Thoracic aorta (tissue), 2 donors: ENCODE measurements around the gene PTPRG. TPM values are rescaled to one million over a fixed set of nuclear protein-coding genes. Genes with fewer than 3 reads are reported as not detected.

Source experiments
- ATAC-seq: fragments of 150-250 bp; one replicate; pipeline ENCODE4 v1.8.0; 2017; ENCODE audit warnings: low read depth; ENCODE audit not compliant: insufficient number of reproducible peaks, low FRiP score
- DNase-seq: peaks from one replicate; pipeline ENCODE4 v3.0.0-alpha.2; 2020; ENCODE audit warnings: low spot score
- H3K27ac ChIP-seq, 2 donors: fragments of 200-600 bp; sonication (generic); 1 replicate in 1 of 2; 2 replicates in 1 of 2; pipeline ENCODE4 v1.5.1; 2016; ENCODE audit warnings: mild to moderate bottlenecking in 2 of 2, moderate library complexity in 2 of 2
- H3K27me3 ChIP-seq: fragments of 200-600 bp; sonication (generic); replicated peaks from 2 replicates; pipeline ENCODE4 v1.6.0; 2016; ENCODE audit warnings: mild to moderate bottlenecking; ENCODE audit not compliant: insufficient read depth
- H3K36me3 ChIP-seq: fragments of 200-600 bp; sonication (generic); one replicate; pipeline ENCODE4 v1.5.1; 2016
- H3K4me1 ChIP-seq, 2 donors: fragments of 200-600 bp; sonication (generic); 1 replicate in 1 of 2; 2 replicates in 1 of 2; pipeline versions ENCODE4 v1.5.1 to v1.6.0; 2016; ENCODE audit warnings: low read depth in 2 of 2, mild to moderate bottlenecking in 1 of 2; ENCODE audit not compliant: control insufficient read depth in 1 of 2
- H3K4me3 ChIP-seq: fragments of 200-600 bp; sonication (generic); 2 replicates; pipeline ENCODE4 v1.5.1; 2016; ENCODE audit warnings: mild to moderate bottlenecking
- H3K9me3 ChIP-seq: fragments of 200-600 bp; sonication (generic); 2 replicates; pipeline ENCODE4 v1.5.1; 2016
- total RNA-seq, 2 donors: library from RNA; depleted of rRNA; stranded (reverse); fragments of >200 nt; gene quantifications; one replicate each; pipeline versions ENCODE4 v1.1.0 to v1.2.3, GENCODE V29; 2016
- TF ChIP-seq, protein P1 (sequence below): fragments of 200-600 bp; sonication (generic); IDR thresholded peaks from one replicate; pipeline ENCODE4 v1.5.1; 2019; ENCODE audit warnings: antibody characterized with exemption

PTPRG gene
- total RNA-seq, 2 donors from 2014 or later: 154 to 208 TPM

DNA sequence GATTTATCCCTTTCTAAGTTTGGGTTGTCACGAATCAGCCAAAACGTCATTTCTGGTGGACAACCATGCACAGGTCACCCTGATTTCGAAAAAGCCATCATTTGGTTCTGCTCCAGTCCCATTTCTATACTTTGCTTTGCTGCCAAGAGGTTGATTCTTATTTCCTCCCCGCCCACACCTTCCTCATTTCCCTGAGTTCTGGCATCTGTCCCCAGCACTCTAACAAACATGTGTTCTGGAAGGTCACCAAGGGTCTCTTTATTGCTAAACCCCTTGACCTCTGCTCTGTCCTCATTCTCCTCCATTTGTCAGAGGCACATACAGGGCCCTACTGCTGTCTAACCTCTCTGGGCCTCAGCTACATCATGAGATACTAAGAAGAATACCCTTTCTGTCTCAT is 36.4 kb upstream of the PTPRG start:
- H3K27ac ChIP-seq: no peak overlapping the region
- no peaks in the 10 kb centered on the region for H3K27me3 ChIP-seq
- ATAC-seq (no peak), DNase-seq (no peak)
- H3K9me3 ChIP-seq: no peaks in the 10 kb centered on the region
- TF ChIP-seq, protein P1, sequence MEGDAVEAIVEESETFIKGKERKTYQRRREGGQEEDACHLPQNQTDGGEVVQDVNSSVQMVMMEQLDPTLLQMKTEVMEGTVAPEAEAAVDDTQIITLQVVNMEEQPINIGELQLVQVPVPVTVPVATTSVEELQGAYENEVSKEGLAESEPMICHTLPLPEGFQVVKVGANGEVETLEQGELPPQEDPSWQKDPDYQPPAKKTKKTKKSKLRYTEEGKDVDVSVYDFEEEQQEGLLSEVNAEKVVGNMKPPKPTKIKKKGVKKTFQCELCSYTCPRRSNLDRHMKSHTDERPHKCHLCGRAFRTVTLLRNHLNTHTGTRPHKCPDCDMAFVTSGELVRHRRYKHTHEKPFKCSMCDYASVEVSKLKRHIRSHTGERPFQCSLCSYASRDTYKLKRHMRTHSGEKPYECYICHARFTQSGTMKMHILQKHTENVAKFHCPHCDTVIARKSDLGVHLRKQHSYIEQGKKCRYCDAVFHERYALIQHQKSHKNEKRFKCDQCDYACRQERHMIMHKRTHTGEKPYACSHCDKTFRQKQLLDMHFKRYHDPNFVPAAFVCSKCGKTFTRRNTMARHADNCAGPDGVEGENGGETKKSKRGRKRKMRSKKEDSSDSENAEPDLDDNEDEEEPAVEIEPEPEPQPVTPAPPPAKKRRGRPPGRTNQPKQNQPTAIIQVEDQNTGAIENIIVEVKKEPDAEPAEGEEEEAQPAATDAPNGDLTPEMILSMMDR: no peak
- no peaks in the 10 kb centered on the region for H3K4me1 ChIP-seq
- H3K36me3 ChIP-seq: no peaks in the 10 kb centered on the region
- no peak overlapping the region for H3K4me3 ChIP-seq

DNA sequence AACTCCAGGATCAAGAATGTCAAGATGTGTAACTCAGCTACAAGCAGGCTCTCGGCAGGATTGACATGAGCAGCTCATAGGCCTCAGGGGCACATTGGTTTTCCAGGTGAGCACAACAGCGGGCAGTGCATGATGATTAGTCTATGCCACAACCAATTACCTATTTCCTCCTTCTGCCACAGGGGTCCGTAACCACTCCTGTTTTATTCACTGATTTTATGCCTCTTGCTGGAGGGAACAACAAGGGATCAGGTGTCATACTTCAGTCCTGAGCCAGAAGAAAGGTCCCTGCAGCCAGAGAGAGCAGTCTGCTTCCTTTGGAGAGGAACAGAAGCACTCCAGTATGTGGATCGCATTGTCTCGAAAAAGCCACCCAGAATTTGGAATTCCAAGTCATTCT is 35.1 kb upstream of the PTPRG start:
- no peaks in the 10 kb centered on the region for H3K36me3 ChIP-seq
- no peaks in the 10 kb centered on the region for H3K9me3 ChIP-seq
- no peak for ATAC-seq
- H3K27me3 ChIP-seq: no peaks in the 10 kb centered on the region
- no peak overlapping the region for H3K27ac ChIP-seq
- no peak overlapping the region for H3K4me3 ChIP-seq
- no peaks in the 10 kb centered on the region for H3K4me1 ChIP-seq
- DNase-seq: no peak
- TF ChIP-seq, protein P1: no peak

DNA sequence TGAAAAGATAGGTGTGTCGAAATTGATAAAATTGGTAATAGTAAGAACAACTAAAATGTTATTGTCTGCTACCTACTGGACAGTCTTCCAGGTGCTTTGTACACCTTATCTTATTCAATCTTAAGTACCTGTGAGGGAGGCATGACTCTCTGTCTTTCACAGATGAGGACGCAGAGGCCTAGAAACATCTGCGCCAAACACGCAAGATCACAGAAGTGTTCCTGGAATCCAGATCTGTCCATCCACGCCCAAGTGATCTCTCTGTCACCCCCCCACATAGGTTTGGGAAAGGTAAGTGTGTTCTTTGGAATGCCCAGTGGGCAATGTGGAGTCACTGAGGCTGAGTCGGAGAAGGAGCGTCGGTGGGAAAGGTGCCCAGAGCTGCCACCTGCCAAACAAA is 34.4 kb upstream of the PTPRG start:
- Histone ChIP-seq H3K4me1 (no peaks in the 10 kb centered on the region), H3K9me3 (no peaks in the 10 kb centered on the region), H3K27me3 (no peaks in the 10 kb centered on the region), H3K36me3 (no peaks in the 10 kb centered on the region), H3K4me3 (no peak overlapping the region), H3K27ac (no peak overlapping the region)
- ATAC-seq (no peak), DNase-seq (no peak)
- TF ChIP-seq, protein P1: no peak

DNA sequence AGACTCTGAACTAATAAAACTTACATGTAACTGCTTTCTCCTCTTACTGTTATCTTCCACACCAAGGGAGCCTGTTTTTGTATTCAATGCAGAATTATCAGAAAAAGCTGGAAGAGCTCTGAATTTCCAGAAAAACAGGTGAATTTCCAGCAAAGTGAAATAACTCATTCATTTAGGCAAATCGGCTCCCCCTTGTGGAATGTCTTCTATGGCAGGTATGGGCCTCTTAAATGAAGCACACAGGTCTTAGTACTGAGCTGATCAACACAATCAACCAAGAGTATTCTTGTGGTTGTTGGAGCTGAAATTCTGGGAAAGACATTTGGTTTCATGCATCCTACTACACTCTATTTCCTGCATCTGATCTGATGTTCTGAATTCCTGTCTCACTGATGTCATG is 31.0 kb upstream of the PTPRG start:
- no peaks in the 10 kb centered on the region for H3K27me3 ChIP-seq
- H3K4me3 ChIP-seq: no peak overlapping the region
- H3K27ac ChIP-seq: no peak overlapping the region
- H3K36me3 ChIP-seq: no peaks in the 10 kb centered on the region
- H3K9me3 ChIP-seq: no peaks in the 10 kb centered on the region
- no peak for DNase-seq
- TF ChIP-seq, protein P1: peak; percentile 23
- ATAC-seq: no peak
- no peaks in the 10 kb centered on the region for H3K4me1 ChIP-seq

DNA sequence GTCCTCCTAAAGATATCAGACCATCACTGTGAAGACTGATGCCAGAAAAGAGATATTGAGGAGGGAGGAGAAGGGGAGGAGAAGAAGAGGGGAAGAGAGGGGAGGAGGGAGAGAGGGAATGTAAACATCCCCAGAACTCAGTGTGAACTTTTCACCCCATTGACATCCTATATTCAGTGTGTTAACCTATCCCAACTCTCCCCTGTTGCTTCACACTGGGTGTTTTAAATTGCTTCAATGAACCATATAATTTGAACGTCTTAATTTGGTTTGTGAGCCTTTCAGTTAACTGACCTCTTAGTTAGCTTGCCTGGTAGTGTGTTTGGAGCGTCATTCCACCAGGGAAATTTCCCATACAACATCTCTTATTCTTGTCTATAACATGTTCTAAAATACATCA is 29.8 kb upstream of the PTPRG start:
- no peak for DNase-seq
- no peak for ATAC-seq
- Histone ChIP-seq H3K36me3 (no peaks in the 10 kb centered on the region), H3K9me3 (no peaks in the 10 kb centered on the region), H3K4me3 (no peak overlapping the region), H3K27ac (no peak overlapping the region), H3K4me1 (no peaks in the 10 kb centered on the region), H3K27me3 (no peaks in the 10 kb centered on the region)
- TF ChIP-seq, protein P1: no peak
